HepG2 (cell line): ENCODE measurements around the gene TCFL5. TPM values are rescaled to one million over a fixed set of nuclear protein-coding genes. Genes with fewer than 3 reads are reported as not detected.

Source experiments
- ATAC-seq: fragments of 200-7000 bp; cut with Tn5 transposase; 3 replicates; pipeline ENCODE4 v1.9.1; 2020; ENCODE audit warnings: mild to moderate bottlenecking, moderate library complexity
- BruUV-seq: library from RNA; stranded (reverse); fragments of 400-500 nt; replicated peaks from 2 replicates; lab custom pipeline; 2021; lab: Mats Ljungman, UMichigan
- CTCF ChIA-PET: fragments of 300-600 bp; formaldehyde crosslinking; extraction: SDS; loops from one replicate; lab custom pipeline; 2021; ENCODE audit warnings: low total read pairs, inconsistent platforms, low intra/inter-chr PET ratio; lab: Yijun Ruan, JAX
- POLR2A ChIA-PET: fragments of 350-600 bp; sonication (Branson Sonifier 250); formaldehyde crosslinking; loops from one replicate; lab custom pipeline; 2020; ENCODE audit warnings: antibody characterized with exemption, inconsistent platforms; lab: Yijun Ruan, JAX
- DNase-seq: peaks from one replicate; pipeline ENCODE4 v3.0.0-alpha.2; 2015; ENCODE audit warnings: low spot score
- FAIRE-seq: peaks from 3 replicates; lab custom pipeline; 2011; peaks lifted over from hg19 to GRCh38; lab: Jason Lieb, UNC
- H2AFZ ChIP-seq: one replicate; pipeline ENCODE4 v1.6.1; 2011; ENCODE audit warnings: low read length, inconsistent platforms
- H3K27ac ChIP-seq: fragments of 300-600 bp; 3 replicates; pipeline ENCODE4 v1.8.0; 2011; ENCODE audit warnings: mixed run types, mild to moderate bottlenecking, mixed read lengths, low read length, inconsistent platforms; ENCODE audit not compliant: insufficient read depth; ENCODE audit errors: extremely low read length
- H3K27me3 ChIP-seq, 2 experiments: fragments of 200-600 bp in 1 of 2; 2 replicates in 1 of 2; 3 replicates in 1 of 2; pipeline versions ENCODE4 v1.6.0 to v1.8.0; 2011; ENCODE audit warnings: low read length in 2 of 2, mild to moderate bottlenecking in 2 of 2, moderate library complexity in 2 of 2, inconsistent platforms in 1 of 2; ENCODE audit not compliant: insufficient read depth in 2 of 2, control insufficient read depth in 1 of 2
- H3K36me3 ChIP-seq, 2 experiments: fragments of 200-600 bp in 1 of 2; replicated peaks in 1 of 2; 2 replicates in 1 of 2; 3 replicates in 1 of 2; pipeline versions ENCODE4 v1.5.1 to v1.8.0; 2011; ENCODE audit warnings: low read length in 2 of 2, inconsistent platforms in 1 of 2; ENCODE audit not compliant: insufficient read depth in 2 of 2, control insufficient read depth in 1 of 2
- H3K4me1 ChIP-seq: 2 replicates; pipeline ENCODE4 v1.5.1; 2012; ENCODE audit warnings: low read length, inconsistent platforms; ENCODE audit not compliant: insufficient read depth
- H3K4me2 ChIP-seq: 2 replicates; pipeline ENCODE4 v1.6.0; 2011; ENCODE audit warnings: low read depth, low read length, inconsistent platforms
- H3K4me3 ChIP-seq, 3 experiments: fragments of 200-600 bp in 1 of 3; sonication (generic), shearing (Covaris generic) in 1 of 3; replicated peaks in 1 of 3; 2 replicates each; pipeline ENCODE4 v1.5.1; 2011 to 2016; ENCODE audit warnings: low read length in 3 of 3, inconsistent platforms in 2 of 3, low read depth in 2 of 3, mild to moderate bottlenecking in 2 of 3, control low read depth in 1 of 3, mixed read lengths in 1 of 3; ENCODE audit not compliant: insufficient read depth in 1 of 3
- H3K79me2 ChIP-seq: one replicate; pipeline ENCODE4 v1.6.1; 2011; ENCODE audit warnings: low read length, inconsistent platforms; ENCODE audit not compliant: insufficient read depth
- H3K9ac ChIP-seq: 2 replicates; pipeline ENCODE4 v1.6.0; 2011; ENCODE audit warnings: mild to moderate bottlenecking, low read depth, low read length, inconsistent platforms; ENCODE audit not compliant: insufficient read depth
- H3K9me3 ChIP-seq: 2 replicates; pipeline ENCODE4 v1.5.1; 2012; ENCODE audit warnings: mild to moderate bottlenecking, low read length
- H4K20me1 ChIP-seq: 2 replicates; pipeline ENCODE4 v1.6.0; 2011; ENCODE audit warnings: inconsistent platforms, mild to moderate bottlenecking, low read length, moderate library complexity; ENCODE audit not compliant: insufficient read depth
- ARNT2 ChIP-seq: sonication (generic); formaldehyde crosslinking; IDR thresholded peaks from 2 replicates; pipeline ENCODE4 v1.8.0; 2022; ENCODE audit warnings: mild to moderate bottlenecking, low read depth, missing genetic modification reagents, moderate library complexity
- GABPB1 ChIP-seq: IDR thresholded peaks from 2 replicates; pipeline ENCODE4 v1.6.1; 2016; ENCODE audit warnings: mild to moderate bottlenecking, missing genetic modification reagents, moderate library complexity, missing compliant biosample characterization
- IRF9 ChIP-seq: sonication (generic); formaldehyde crosslinking; IDR thresholded peaks from 2 replicates; pipeline ENCODE4 v1.8.0; 2022; ENCODE audit warnings: missing genetic modification reagents, mild to moderate bottlenecking, borderline replicate concordance
- NFKBIZ ChIP-seq: IDR thresholded peaks from 2 replicates; pipeline ENCODE4 v1.6.1; 2018; ENCODE audit warnings: missing genetic modification reagents, missing compliant biosample characterization
- RARA ChIP-seq: IDR thresholded peaks from 2 replicates; pipeline ENCODE4 v1.6.1; 2016; ENCODE audit warnings: missing genetic modification reagents, missing compliant biosample characterization
- RBM22 ChIP-seq: fragments of 200-400 bp; formaldehyde crosslinking; optimal IDR thresholded peaks from 2 replicates; pipeline ENCODE3; 2017; ENCODE audit warnings: mild to moderate bottlenecking, low read length, moderate library complexity
- ZFAT ChIP-seq: sonication (generic); formaldehyde crosslinking; conservative IDR thresholded peaks from 2 replicates; pipeline ENCODE4 v1.8.1; 2023; ENCODE audit warnings: missing genetic modification reagents, inconsistent platforms
- ZNF614 ChIP-seq: IDR thresholded peaks from 2 replicates; pipeline ENCODE4 v1.6.1; 2018; ENCODE audit warnings: missing biosample characterization, missing genetic modification reagents, inconsistent platforms, borderline replicate concordance
- ZNF615 ChIP-seq: sonication (generic); formaldehyde crosslinking; IDR thresholded peaks from 2 replicates; pipeline ENCODE4 v1.5.0; 2020; ENCODE audit warnings: mild to moderate bottlenecking, missing genetic modification reagents, borderline replicate concordance
- ZNF777 ChIP-seq: sonication (generic); formaldehyde crosslinking; IDR thresholded peaks from 2 replicates; pipeline ENCODE4 v1.4.0; 2020; ENCODE audit warnings: missing genetic modification reagents
- ZNF780A ChIP-seq: sonication (generic); formaldehyde crosslinking; IDR thresholded peaks from 2 replicates; pipeline ENCODE4 v1.8.0; 2022; ENCODE audit warnings: mild to moderate bottlenecking, missing genetic modification reagents, moderate library complexity
- ZSCAN12 ChIP-seq: sonication (generic); formaldehyde crosslinking; IDR thresholded peaks from 2 replicates; pipeline ENCODE4 v1.9.0; 2021; ENCODE audit warnings: mild to moderate bottlenecking, missing genetic modification reagents
- ZSCAN31 ChIP-seq: sonication (generic); formaldehyde crosslinking; IDR thresholded peaks from 2 replicates; pipeline ENCODE4 v1.5.0; 2020; ENCODE audit warnings: low read depth, mild to moderate bottlenecking, missing genetic modification reagents
- WGBS: methylation state at CpG from one replicate; pipeline ENCODE4 v1.1.6; 2017; ENCODE audit warnings: low lambda C conversion rate; 5-methylcytosine and 5-hydroxymethylcytosine counted together
- in situ Hi-C: cut with HindIII; loops from 2 replicates; pipeline ENCODE4 v1.10.0; 2017; ENCODE audit warnings: low pct_unique_long_range_greater_than_20kb; ENCODE audit not compliant: extremely low pct_ligation_motif_present
- intact Hi-C: fragments of 100-400 bp; cut with micrococcal nuclease; formaldehyde crosslinking; loops from one replicate; pipeline ENCODE4 v1.10.0; 2022; ENCODE audit not compliant: unreplicated experiment
- polyA plus RNA-seq, 8 experiments: library from polyadenylated mRNA; depleted of rRNA in 3 of 8; stranded (reverse) in 7 of 8; unstranded in 1 of 8; fragments of >200 nt; fragmentation: Illumina TruSeq in 4 of 8; extraction: Trizol in 4 of 8; gene quantifications; 2 replicates each; pipeline versions ENCODE4 v1.2.1 to v1.2.3, GENCODE V29; 2011 to 2016; ENCODE audit warnings: low read depth in 4 of 8, missing spikeins in 1 of 8, mixed read lengths in 1 of 8; ENCODE audit not compliant: insufficient read depth in 1 of 8
- total RNA-seq, 5 experiments: library from RNA; depleted of rRNA; stranded (reverse); fragments of >200 nt; fragmentation: Illumina TruSeq; extraction: Trizol; gene quantifications; 2 replicates each; pipeline ENCODE4 v1.2.3, GENCODE V29; 2016; ENCODE audit warnings: low read depth in 1 of 5
- TF ChIP-seq, protein P1 (sequence below): sonication (generic); formaldehyde crosslinking; IDR thresholded peaks from 2 replicates; pipeline ENCODE4 v1.8.1; 2023; ENCODE audit warnings: mild to moderate bottlenecking, missing genetic modification reagents
- TF ChIP-seq, protein P2 (sequence below): sonication (generic); formaldehyde crosslinking; IDR thresholded peaks from 2 replicates; pipeline ENCODE4 v1.8.0; 2022; ENCODE audit warnings: missing genetic modification reagents, mild to moderate bottlenecking, moderate library complexity, borderline replicate concordance
- TF ChIP-seq, protein P3 (sequence below): sonication (generic); formaldehyde crosslinking; IDR thresholded peaks from 2 replicates; pipeline ENCODE4 v1.9.0; 2021; ENCODE audit warnings: missing genetic modification reagents, mild to moderate bottlenecking, borderline replicate concordance

The TCFL5 gene
- total and polyA plus RNA-seq, 2 of the 13 experiments (the other 11 are each of a cell fraction or from before 2014, with no cell fraction given), result 14.8 to 20.0 TPM

DNA sequence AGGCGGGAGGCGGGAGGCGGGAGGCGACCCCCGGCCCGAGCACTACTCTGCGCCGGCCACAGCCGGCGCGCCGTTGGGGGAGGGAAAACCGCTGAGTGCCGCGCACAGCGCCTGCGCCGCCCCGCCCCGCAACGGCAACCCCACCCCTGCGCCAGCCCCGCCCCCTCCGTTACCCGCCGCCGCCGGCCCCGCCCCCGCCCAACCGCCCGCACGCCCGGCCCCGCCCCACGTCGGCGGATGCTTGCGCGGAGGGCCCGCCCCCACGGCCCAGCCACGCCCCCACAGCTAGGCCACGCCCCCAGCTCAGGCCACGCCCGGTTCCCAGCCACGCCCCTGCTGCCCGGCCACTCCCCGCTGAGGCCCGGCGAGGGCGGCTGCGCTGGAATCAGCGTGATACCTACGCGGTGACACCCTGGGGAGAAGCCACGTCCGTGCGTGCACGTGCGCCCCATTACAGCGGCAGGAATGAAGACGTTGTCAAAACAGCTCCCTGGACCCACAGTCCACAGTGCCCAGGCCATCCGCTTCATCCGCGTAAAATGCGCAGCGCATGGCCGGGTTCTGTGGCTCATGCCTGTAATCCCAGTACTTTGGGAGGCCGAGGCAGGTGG lies at the start of gene TCFL5 (continued):
- TF ChIP-seq RARA (peak; percentile 71), ZNF614 (CRISPR knock-in tag) (peak; percentile 97), ZNF777 (CRISPR knock-in tag) (no peak), ZSCAN31 (CRISPR knock-in tag) (peak; percentile 59; the same call in 1 of the 2 replicates)
- TF ChIP-seq, protein P1, sequence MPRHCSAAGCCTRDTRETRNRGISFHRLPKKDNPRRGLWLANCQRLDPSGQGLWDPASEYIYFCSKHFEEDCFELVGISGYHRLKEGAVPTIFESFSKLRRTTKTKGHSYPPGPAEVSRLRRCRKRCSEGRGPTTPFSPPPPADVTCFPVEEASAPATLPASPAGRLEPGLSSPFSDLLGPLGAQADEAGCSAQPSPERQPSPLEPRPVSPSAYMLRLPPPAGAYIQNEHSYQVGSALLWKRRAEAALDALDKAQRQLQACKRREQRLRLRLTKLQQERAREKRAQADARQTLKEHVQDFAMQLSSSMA, result no peak

DNA sequence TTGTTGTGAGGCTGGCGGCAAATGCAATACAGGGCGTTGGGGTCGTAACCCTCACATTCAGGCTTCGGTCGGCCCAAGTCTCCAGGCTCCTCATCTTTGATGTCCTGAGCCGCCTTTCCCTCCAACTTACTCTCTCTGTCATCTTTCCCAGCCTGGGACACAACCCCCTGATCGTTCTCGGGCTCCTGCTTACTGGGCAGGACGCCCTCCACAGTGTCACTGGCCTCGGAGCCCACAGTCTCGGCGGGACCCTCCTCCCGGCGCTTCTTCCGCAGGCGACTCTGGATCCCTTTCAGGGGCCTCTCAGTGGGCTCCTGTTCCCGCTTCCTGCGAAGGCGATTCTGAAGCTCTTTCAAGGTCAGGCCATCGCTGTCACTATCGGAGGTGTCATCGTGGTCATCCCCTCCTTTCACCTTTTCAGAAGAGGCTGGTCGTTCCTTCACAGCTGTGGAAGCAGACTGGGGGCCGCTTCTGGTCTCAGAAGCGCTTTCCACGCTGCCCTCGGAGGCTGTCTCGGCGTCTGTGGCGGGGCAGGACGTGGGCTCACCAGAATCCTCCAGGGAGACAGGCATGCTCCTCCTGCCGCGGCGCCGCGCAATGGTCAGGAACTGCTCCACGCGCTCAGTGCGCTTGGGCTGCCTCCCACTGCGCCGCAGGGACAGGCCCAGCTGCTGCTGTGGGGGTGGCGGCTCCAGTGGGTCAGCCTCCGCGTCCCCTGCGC lies 49.3 kb upstream of the TCFL5 start:
- no peak overlapping the region for H3K4me3 ChIP-seq
- no peak overlapping the region for H2AFZ ChIP-seq
- H3K9me3 ChIP-seq, result no peaks in the 10 kb centered on the region
- FAIRE-seq (no peak), DNase-seq (no peak), ATAC-seq (no peak)
- H3K27ac ChIP-seq, result no peak overlapping the region
- peaks cover 69 to 77% of the 10 kb centered on the region in 2 experiments for H3K36me3 ChIP-seq
- H3K4me2 ChIP-seq, result no peak overlapping the region
- H3K4me1 ChIP-seq, result peaks cover 34% of the 10 kb centered on the region
- intact Hi-C loops (no loop called here), in situ Hi-C loops (no loop called here)
- no peak overlapping the region for H3K9ac ChIP-seq
- peaks cover 87% of the 10 kb centered on the region for H3K79me2 ChIP-seq
- no peaks in the 10 kb centered on the region for H3K27me3 ChIP-seq
- ChIA-PET CTCF (no interaction called here), POLR2A (interaction anchor here (3.9 to 6.3 kb wide), 2 partner anchors 27 to 43 kb away, joined by 19 to 54 read pairs; partner anchors contain the start of genes GID8 and SLC17A9)
- H4K20me1 ChIP-seq, result peaks cover 76% of the 10 kb centered on the region
- 98% methylated on average over 45 of the region's 45 CpGs for WGBS
- no TSS peak for BruUV-seq
- TF ChIP-seq ZSCAN12 (CRISPR knock-in tag) (no peak), NFKBIZ (CRISPR knock-in tag) (no peak), IRF9 (CRISPR knock-in tag) (0 out of 2 replicates have a peak, but pooled peaks have one; percentile 62), RBM22 (peak; percentile 67), ZNF615 (CRISPR knock-in tag) (no peak), ARNT2 (CRISPR knock-in tag) (no peak), ZFAT (CRISPR knock-in tag) (no peak), ZNF780A (no peak), GABPB1 (CRISPR knock-in tag) (peak; percentile 24; the same call in 1 of the 2 replicates)
- TF ChIP-seq, protein P2, sequence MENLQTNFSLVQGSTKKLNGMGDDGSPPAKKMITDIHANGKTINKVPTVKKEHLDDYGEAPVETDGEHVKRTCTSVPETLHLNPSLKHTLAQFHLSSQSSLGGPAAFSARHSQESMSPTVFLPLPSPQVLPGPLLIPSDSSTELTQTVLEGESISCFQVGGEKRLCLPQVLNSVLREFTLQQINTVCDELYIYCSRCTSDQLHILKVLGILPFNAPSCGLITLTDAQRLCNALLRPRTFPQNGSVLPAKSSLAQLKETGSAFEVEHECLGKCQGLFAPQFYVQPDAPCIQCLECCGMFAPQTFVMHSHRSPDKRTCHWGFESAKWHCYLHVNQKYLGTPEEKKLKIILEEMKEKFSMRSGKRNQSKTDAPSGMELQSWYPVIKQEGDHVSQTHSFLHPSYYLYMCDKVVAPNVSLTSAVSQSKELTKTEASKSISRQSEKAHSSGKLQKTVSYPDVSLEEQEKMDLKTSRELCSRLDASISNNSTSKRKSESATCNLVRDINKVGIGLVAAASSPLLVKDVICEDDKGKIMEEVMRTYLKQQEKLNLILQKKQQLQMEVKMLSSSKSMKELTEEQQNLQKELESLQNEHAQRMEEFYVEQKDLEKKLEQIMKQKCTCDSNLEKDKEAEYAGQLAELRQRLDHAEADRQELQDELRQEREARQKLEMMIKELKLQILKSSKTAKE, result no peak
- TF ChIP-seq, protein P3, sequence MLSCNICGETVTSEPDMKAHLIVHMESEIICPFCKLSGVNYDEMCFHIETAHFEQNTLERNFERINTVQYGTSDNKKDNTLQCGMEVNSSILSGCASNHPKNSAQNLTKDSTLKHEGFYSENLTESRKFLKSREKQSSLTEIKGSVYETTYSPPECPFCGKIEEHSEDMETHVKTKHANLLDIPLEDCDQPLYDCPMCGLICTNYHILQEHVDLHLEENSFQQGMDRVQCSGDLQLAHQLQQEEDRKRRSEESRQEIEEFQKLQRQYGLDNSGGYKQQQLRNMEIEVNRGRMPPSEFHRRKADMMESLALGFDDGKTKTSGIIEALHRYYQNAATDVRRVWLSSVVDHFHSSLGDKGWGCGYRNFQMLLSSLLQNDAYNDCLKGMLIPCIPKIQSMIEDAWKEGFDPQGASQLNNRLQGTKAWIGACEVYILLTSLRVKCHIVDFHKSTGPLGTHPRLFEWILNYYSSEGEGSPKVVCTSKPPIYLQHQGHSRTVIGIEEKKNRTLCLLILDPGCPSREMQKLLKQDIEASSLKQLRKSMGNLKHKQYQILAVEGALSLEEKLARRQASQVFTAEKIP (CRISPR knock-in tag), result no peak
